Measurements from ENCODE around the gene EFNA5.
"Not testable (repeated sequence)": the region's sequence is repeated elsewhere in the genome, so short reads cannot be mapped to it uniquely, and the experiment has no call there.

Gene EFNA5

GRCh38 chr5:107514305-107514704, 156.4 kb downstream of the EFNA5 start:
- DNase-seq = no peak

DNA sequence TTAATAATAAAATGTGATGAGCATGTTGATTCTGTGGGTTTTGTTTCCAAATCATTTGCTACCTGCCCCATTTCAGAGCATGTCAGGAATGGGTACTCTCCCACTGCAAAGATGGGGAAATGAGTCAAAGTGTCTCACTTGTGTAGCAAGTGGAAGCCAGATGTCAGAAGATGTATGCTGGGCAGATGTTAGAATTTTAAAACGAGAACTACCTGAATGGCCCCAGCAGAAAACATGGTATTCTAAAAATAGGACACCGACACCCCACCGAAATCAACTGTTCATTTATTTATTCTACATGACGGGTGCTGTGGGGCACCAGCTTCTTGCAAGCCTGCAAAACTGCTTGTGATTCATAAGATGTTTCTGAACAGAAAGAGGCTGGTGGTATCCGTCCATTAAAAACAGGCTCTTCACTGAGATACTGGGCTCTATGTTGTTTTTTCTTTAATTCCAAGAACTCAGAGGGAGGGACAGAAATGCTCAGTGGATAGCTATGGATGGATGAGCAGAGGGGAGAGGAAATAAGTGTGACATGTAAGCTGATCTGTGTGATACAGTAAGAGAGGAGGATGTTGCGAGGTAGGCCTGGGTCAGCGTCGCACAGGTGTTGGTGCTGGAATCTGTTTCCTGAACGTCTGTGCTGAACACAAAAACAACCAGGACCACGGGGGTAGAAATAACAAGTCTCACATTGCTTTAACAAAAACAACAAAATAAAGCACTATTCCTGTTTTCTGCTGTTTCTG, 157.2 kb downstream of the EFNA5 start:
- no peak for DNase-seq

DNA sequence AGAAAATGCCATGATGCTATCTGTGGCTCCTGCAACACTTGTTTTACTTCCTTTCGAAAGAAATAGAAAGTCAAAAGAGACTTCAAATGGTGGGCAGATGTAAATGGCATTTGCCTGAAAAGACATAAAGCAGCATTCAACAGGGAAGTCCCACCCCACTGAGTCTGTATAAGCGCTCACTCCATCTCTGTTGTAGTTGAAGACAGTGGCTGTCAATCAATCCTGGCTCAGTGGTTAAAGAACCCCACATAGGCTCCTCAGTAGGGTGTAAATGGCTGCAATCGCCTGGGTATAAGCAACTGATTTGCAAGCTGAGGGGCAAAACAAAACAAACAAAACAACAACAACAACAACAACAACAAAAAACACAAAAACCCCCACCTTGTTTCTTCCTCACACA, 158.7 kb downstream of the EFNA5 start:
- DNase-seq = no peak

DNA sequence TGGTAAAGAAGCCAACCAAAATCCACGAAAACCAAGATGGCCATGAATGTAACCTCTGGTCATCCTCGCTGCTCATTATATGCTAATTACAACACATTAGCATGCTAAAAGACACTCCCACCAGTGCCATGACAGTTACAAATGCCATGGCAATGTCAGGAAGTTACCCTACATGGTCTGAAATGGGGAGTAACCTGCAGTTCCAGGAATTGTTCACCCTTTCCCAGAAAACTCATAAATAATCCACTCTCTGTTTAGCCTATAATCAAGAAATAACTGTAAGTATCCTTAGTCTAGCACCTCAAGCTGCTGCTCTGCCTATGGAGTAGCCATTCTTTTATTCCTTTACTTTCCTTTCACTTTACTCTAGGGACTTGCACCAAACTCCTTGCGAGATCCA, 160.6 kb downstream of the EFNA5 start:
- no peak for DNase-seq

DNA sequence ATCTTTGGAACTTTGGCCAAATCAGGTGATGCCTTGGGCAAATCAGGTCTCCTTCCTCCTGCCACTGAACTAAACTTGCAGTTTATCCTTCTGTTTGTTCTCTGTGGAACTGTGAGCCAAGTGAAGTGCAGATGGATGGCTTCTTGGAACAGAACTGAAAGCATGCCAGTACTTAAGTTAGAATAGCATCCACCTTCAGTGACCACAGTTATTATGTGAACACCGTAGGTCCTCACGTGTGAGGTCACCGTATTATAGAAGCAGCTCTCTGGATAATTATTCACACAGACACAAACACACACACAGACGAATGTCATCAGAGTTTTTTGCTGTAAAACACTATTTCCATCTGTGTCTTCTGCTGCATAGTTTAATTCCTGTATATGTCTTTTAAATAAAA, 162.6 kb downstream of the EFNA5 start:
- no peak for DNase-seq

GRCh38 chr5:107505763-107506534, 164.8 kb downstream of the EFNA5 start:
- DNase-seq = no peak

DNA sequence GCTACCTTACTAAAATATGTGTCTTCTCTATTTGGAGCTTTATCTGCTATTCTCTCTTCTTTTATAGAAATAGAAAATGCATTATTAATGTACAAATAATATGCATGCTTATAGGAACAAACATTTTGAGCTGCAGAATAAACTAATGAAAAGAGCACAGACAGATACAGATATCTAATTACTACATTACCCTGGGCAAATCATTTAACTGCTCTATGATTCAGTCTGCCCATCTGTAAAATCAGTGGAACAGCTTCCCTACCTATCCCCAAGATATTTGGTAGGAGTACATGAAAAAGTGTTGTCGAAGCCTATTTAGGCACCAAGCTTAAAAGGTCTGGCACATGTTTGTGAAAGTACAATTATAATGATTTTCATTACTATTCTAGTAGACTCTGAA, 166.3 kb downstream of the EFNA5 start:
- no peak for DNase-seq

DNA sequence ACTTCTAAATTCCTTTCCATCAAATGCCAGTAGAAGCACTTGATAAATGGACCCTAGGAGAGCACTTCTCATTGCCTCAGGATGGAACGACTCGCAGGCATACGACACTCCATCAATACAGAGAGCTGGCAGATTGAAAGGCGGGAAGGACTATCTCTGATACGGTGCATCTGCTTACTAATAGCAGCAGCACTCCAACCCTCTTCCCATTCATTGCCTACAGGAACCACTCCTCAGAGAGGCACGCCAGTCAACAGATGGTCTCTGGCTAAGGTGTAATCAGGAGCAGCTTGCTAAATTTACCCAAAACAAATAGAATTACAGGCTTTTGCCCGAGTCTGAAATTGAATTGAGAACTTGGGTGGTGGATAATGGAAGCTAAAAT, 168.1 kb downstream of the EFNA5 start:
- DNase-seq = no peak

- no peak for DNase-seq
These were observed 168.6 kb downstream of the EFNA5 start for GRCh38 chr5:107501965-107502675.

DNA sequence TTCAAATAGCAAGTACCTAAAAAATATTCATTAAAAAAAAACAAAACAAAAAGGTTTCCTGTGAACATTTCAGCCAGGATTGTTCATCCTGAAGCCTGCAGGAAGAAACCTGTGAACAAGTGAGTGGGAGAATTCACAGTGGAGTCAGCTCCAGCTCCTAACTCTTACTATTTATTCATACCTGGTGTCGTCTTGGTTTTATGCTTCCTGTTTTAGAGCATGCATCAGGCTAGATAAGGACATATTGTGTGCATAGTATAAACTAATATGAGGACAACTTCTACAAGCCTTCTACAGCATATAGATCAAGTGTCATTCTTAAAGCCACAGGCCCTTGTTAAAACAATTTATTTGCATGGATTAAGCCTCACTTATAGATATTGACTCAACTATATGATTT, 169.9 kb downstream of the EFNA5 start:
- no peak for DNase-seq

DNA sequence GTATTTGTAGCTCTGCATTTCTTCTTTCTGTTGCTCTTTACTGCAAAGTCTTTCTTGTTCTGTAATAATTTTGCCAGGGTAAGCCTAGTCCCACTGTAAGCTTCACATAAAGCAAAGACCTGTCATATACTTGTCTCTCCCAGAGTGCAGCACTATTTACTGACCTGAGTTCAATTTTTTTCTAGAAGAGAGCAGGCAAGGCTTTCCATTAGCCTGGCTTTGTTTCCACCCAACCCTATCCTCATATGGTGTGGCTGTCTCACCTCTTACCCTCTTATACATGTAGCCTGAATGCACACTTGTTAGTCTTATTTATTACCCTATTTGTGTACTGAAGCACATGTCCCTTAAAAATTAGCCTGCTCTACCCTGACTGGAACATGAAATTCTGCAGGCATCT, 170.4 kb downstream of the EFNA5 start:
- no peak for DNase-seq

GRCh38 chr5:107499776-107500175, 171.0 kb downstream of the EFNA5 start:
- DNase-seq = no peak

DNA sequence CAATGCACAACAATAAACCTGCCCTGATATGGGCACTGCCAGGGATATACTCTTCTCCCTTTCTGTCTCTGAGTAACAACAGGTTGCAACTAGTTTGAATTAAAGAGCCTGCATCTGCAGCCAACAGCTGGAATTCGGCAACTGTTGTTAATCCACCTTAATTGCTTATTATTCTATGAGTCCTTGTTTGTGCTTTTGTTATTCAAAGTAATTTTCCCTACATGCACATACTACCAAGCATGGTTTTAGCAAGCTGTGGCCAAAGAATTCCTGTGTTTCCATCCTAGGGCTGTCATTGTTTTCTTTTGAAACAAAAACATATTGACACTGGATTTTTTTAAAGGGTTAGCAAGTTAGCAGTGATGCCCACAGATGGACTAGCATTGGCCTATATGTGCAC, 171.5 kb downstream of the EFNA5 start:
- DNase-seq = no peak

DNA sequence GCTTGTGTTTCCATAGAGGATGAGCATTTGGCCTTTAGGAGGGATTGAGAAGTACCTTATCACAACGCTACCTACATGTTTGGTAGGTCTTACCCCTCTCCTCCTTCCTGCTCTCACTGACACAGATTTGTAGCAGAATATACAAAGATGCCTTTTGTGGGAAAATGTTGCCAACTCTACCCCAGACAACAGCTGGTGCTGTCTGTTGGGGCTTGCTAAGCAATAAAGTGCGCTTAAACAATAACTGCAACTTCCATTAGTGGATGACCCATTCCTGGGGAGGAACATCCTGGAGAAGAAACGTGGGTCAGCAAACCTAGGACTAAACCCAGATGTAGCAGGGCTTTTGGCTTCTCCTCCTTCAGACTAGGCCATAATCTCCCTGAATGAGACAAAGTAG, 174.3 kb downstream of the EFNA5 start:
- no peak for DNase-seq

GRCh38 chr5:107494129-107494528, 176.6 kb downstream of the EFNA5 start:
- not testable (repeated sequence) for DNase-seq

- no peak for DNase-seq
These were observed 183.6 kb downstream of the EFNA5 start for GRCh38 chr5:107487056-107487542.

DNA sequence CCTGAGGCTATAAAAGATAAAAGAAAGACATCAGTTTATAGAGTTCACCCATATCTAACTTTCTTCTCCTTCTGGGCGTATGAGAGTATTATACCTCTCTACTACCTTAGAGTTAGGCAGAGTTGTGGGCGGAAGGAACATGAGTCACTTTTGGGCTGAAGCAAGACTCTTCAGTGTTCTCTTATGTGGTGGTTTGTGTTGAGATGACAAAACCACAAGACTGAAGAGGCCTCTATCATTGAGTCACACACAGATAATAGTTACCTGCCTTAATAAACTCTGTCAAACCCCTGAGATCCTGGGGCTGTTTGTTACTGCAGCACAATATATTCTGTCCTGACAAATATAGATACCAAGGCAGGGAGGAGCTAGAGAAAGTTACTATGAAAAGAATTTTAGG, 184.2 kb downstream of the EFNA5 start:
- no peak for DNase-seq

- DNase-seq = no peak
These were observed 185.6 kb downstream of the EFNA5 start for GRCh38 chr5:107485184-107485583.

- DNase-seq = no peak
These were observed 186.5 kb downstream of the EFNA5 start for GRCh38 chr5:107484281-107484680.

DNA sequence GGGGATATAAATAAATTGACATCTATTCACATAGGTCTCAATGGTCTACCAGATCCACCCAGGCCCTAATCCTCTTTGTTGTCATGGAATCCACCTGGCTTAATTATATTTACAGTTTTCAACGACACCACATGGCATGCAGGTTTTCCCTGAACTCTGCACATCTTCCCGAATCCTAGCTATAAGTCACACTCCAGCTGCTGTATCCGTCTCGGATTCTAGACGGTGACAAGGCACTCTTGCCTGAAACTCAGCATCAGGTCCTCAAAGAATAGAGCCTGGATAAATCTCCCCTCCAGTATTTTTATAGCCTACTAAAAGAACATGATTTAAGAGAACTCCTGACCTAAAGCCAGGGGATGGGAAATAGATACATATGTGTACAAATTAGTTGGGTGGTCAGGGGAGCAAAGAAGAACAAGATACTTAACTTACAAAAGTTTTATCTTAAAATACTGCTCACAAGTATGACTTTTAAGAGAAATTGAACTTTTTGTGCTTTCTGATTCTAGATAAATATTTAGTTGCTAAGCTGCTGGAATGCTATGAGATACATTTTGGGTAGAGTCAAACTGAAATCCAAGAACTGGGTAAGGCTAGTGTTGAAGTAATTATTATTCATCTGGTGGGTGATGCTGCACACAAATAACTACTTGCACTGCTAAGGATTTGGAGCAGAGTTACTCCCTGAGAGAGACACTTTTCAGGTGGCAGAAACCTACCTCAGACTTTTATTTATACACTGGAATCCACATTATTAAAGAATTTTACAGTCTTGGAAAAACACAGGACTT, 187.3 kb downstream of the EFNA5 start:
- DNase-seq = no peak

DNA sequence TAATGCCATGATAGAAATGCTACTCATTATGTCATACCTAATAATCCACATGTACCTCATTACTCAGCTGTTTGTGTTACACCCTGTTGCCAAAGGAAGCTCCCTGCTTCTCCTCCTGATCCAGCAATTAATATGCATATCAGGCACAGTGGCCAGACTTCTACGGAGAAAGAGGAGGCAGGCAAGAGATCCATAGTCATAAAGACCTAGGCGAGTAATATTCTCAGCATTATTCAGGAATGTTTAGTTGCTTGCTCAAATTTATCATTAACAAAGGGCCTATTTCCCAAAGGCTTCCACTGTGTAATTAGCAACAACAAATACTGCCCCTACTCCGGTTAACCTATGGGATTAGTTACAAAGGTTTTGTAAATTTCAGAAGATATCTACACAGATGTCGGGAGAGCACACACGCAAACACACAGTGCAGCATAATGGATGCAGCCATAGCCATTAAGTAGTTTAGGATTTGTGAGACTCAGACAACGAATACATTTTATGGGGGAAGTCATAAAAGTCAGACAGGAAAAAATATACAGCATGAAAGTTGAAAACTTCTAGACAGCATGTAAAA, 192.6 kb downstream of the EFNA5 start:
- DNase-seq = no peak

DNA sequence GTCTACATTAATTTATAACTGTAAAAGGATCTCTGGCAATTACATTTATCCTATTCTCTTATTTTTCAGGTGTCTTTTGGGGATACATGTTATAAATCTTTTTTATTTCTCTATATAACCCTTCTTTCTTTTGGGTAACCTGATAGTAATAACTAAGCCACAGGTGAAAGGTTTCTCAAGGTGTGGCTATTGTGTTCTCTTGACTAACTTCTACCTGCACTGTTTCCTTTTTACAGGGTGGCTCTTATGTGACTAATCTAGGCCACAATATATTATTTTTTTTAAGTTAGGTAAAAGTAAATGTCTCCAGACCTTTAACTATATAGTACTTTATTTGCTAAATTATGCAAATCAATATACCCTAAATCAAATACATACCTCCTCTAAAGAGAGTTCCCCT, 193.2 kb downstream of the EFNA5 start:
- DNase-seq = no peak

DNA sequence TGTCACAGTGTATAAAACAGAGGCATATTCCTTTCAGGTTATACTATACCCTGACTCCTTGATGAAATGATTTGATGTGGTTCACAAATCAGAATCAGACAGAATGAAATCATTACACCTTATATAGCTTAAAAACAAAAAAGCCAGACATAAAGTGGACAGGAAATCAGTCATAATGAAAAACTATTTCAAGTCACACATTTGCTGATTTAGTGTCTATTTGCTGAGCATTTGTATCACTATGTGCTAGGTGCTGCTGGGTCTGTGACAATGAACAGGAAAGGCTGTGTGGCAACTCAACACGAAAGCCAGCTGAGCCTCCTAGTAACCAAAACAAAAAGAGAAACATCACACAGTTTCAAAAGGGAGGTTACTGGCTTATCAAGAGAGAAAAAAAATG, 194.0 kb downstream of the EFNA5 start:
- DNase-seq = no peak

Measured in hippocampal formation (tissue), 2 donors.